HG03064 (cell line): ENCODE measurements around the gene SLC35E3.
"Not testable (repeated sequence)": the region's sequence is repeated elsewhere in the genome, so short reads cannot be mapped to it uniquely, and the experiment has no call there.

Experiments
- ATAC-seq: cut with Tn5 transposase; IDR thresholded peaks from one replicate; pipeline ENCODE4 v1.9.1; 2021; ENCODE audit warnings: low read depth; ENCODE audit not compliant: unreplicated experiment

SLC35E3 gene

GRCh38 chr12:68793436-68793835 lies 47.5 kb downstream of the SLC35E3 start:
- ATAC-seq = no peak

GRCh38 chr12:68793975-68794652 lies 48.1 kb downstream of the SLC35E3 start:
- ATAC-seq = no peak

GRCh38 chr12:68794653-68795251 lies 48.8 kb downstream of the SLC35E3 start:
- ATAC-seq = no peak

GRCh38 chr12:68796399-68796798 lies 50.4 kb downstream of the SLC35E3 start:
- no peak for ATAC-seq

GRCh38 chr12:68798882-68799234 lies 52.9 kb downstream of the SLC35E3 start:
- ATAC-seq = no peak

GRCh38 chr12:68800294-68800693 lies 54.3 kb downstream of the SLC35E3 start:
- no peak for ATAC-seq

- not testable (repeated sequence) for ATAC-seq
These were observed 55.1 kb downstream of the SLC35E3 start for GRCh38 chr12:68801124-68801523.

GRCh38 chr12:68802372-68802745 lies 56.4 kb downstream of the SLC35E3 start:
- ATAC-seq = peak; percentile 8

GRCh38 chr12:68802911-68803651 lies 57.1 kb downstream of the SLC35E3 start:
- not testable (repeated sequence) for ATAC-seq

- no peak for ATAC-seq
These were observed 58.1 kb downstream of the SLC35E3 start for GRCh38 chr12:68803948-68804656.

GRCh38 chr12:68804657-68805591 lies 58.9 kb downstream of the SLC35E3 start:
- ATAC-seq = no peak

- no peak for ATAC-seq
These were observed 59.7 kb downstream of the SLC35E3 start for GRCh38 chr12:68805592-68806120.

GRCh38 chr12:68806488-68807237 lies 60.7 kb downstream of the SLC35E3 start:
- ATAC-seq = no peak

GRCh38 chr12:68807274-68807575 lies 61.2 kb downstream of the SLC35E3 start:
- ATAC-seq = not testable (repeated sequence)

GRCh38 chr12:68807576-68808387 lies 61.8 kb downstream of the SLC35E3 start, which contains the start of gene MDM2:
Gene MDM2, plus strand, starts transcription at chr12:68808177. Its CDS starts 301 bp downstream, at chr12:68808478.
- ATAC-seq = peak; percentile 74

GRCh38 chr12:68808388-68809189 lies 62.6 kb downstream of the SLC35E3 start:
- ATAC-seq = peak; percentile 55

GRCh38 chr12:68809190-68810026 lies 63.4 kb downstream of the SLC35E3 start:
- peak; percentile 0 for ATAC-seq
